Stimulated activated CD8-positive, alpha-beta memory T cell treated with anti-CD3 and anti-CD28 coated beads, Interleukin-15, amount 100 ng/mL, for 48 hours (primary cell): Measurements from ENCODE around the gene CALU.
A peak's percentile ranks its signal among the peaks of the same experiment; 100 is the strongest.

ENCODE experiments used
- DNase-seq, 2 donors: peaks; one replicate each; pipeline ENCODE4 v3.0.0-alpha.2; 2020; ENCODE audit warnings: low read depth in 2 of 2

The CALU gene

GRCh38 chr7:128747327-128748079 is 8.3 kb downstream of the CALU start:
- DNase-seq = no peak

- DNase-seq = no peak
Measured at GRCh38 chr7:128752251-128752650, 13.1 kb downstream of the CALU start.

GRCh38 chr7:128755075-128755818 is 16.1 kb downstream of the CALU start:
- no peak for DNase-seq

GRCh38 chr7:128755819-128756476 is 16.8 kb downstream of the CALU start:
- DNase-seq = no peak

GRCh38 chr7:128757203-128757602 is 18.0 kb downstream of the CALU start:
- no peak for DNase-seq

- DNase-seq = no peak
Measured at GRCh38 chr7:128758553-128758952, 19.4 kb downstream of the CALU start.

GRCh38 chr7:128759242-128759641 is 20.1 kb downstream of the CALU start:
- no peak for DNase-seq

- DNase-seq = no peak
Measured at GRCh38 chr7:128763541-128763940, 24.4 kb downstream of the CALU start.

GRCh38 chr7:128767475-128768110 is 28.4 kb downstream of the CALU start:
- no peak for DNase-seq

GRCh38 chr7:128770233-128770632 is 31.1 kb downstream of the CALU start:
- DNase-seq = no peak

- DNase-seq = no peak
Measured at GRCh38 chr7:128773604-128774003, 34.4 kb downstream of the CALU start.

GRCh38 chr7:128774029-128774689 is 35.0 kb downstream of the CALU start:
- DNase-seq = no peak

GRCh38 chr7:128774921-128775320 is 35.8 kb downstream of the CALU start:
- DNase-seq = no peak

GRCh38 chr7:128775744-128776474 is 36.8 kb downstream of the CALU start, which contains the start of gene OPN1SW:
Gene OPN1SW, minus strand, starts transcription at chr7:128775794. Its CDS starts 13 bp downstream, at chr7:128775781.
- no peak for DNase-seq

GRCh38 chr7:128777156-128778123 is 38.3 kb downstream of the CALU start:
- DNase-seq = no peak

- DNase-seq = no peak
Measured at GRCh38 chr7:128778946-128779345, 39.8 kb downstream of the CALU start.

GRCh38 chr7:128781126-128781525 is 42.0 kb downstream of the CALU start:
- DNase-seq = no peak

GRCh38 chr7:128781851-128782250 is 42.7 kb downstream of the CALU start:
- DNase-seq = no peak

- peak in 1 of 2 donors; percentile 7 for DNase-seq
Measured at GRCh38 chr7:128783143-128783861, 44.1 kb downstream of the CALU start.
